ENCODE results near the gene AGRN. TPM values are rescaled to one million over a fixed set of nuclear protein-coding genes. Genes with fewer than 3 reads are reported as not detected.
"Not testable (repeated sequence)": the region's sequence is repeated elsewhere in the genome, so short reads cannot be mapped to it uniquely, and the experiment has no call there.

AGRN gene
- total RNA-seq, 1 donor from 2014 or later: 166 TPM

DNA sequence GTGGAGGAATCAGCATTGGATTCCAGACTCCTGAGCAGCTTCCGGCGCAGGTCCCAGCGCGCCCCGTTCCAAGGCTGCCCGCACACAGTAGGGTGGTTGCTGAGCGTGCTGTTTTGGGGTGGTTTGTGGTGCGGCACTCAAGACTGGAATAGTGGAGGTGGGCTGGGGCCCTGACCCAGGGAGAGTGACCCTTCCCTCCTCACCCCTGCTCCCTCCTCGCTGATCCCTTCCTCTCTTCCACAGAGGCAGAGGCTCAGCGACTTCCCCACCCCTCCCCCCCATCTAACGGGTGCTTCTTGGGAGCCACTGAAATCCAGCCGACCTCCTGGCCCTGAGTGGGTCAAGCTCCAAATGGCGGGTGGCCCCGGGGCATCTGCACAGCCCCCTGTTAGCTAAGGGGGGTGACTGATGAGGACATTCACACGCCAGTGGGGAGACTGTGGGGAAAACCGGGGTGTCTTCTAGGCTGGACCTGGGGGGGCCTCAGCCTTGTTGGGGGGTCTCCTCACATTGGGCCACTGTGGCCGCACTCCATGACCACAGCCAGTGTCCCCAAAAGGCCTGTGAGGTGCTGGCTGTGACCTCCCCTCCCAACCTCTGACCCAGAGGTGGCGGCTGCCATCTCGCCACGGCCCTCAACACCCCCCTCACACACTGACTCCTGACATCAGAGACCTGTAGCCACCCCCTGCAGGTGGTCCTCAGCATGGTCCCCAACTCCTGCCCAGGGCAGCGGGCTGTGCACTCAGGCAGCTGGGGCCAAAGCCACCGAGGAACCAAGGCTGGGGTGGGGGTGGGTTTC lies 16.1 kb upstream of the AGRN start:
- H3K36me3 Mint-ChIP-seq: no peaks in the 10 kb centered on the region
- no peak overlapping the region for H3K27ac Mint-ChIP-seq
- peaks cover 15% of the 10 kb centered on the region for H3K27me3 Mint-ChIP-seq
- peak overlapping the region; percentile 52 for H3K4me3 Mint-ChIP-seq
- DNase-seq (ENCODE audit: extremely low spot score, unreplicated experiment): no peak
- TF ChIP-seq, protein P1, sequence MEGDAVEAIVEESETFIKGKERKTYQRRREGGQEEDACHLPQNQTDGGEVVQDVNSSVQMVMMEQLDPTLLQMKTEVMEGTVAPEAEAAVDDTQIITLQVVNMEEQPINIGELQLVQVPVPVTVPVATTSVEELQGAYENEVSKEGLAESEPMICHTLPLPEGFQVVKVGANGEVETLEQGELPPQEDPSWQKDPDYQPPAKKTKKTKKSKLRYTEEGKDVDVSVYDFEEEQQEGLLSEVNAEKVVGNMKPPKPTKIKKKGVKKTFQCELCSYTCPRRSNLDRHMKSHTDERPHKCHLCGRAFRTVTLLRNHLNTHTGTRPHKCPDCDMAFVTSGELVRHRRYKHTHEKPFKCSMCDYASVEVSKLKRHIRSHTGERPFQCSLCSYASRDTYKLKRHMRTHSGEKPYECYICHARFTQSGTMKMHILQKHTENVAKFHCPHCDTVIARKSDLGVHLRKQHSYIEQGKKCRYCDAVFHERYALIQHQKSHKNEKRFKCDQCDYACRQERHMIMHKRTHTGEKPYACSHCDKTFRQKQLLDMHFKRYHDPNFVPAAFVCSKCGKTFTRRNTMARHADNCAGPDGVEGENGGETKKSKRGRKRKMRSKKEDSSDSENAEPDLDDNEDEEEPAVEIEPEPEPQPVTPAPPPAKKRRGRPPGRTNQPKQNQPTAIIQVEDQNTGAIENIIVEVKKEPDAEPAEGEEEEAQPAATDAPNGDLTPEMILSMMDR (conservative IDR thresholded peaks at IDR 0.05): no peak
- H3K4me1 Mint-ChIP-seq (ENCODE audit: unreplicated experiment): peaks cover 15% of the 10 kb centered on the region
- no peaks in the 10 kb centered on the region for H3K9me3 Mint-ChIP-seq

GRCh38 chr1:1004420-1004779 lies 15.5 kb upstream of the AGRN start:
- peak overlapping the region; percentile 90 for H3K27ac Mint-ChIP-seq
- H3K4me1 Mint-ChIP-seq (ENCODE audit: unreplicated experiment): peaks cover 15% of the 10 kb centered on the region
- H3K36me3 Mint-ChIP-seq: no peaks in the 10 kb centered on the region
- H3K4me3 Mint-ChIP-seq: peak overlapping the region; percentile 77
- TF ChIP-seq, protein P1 (conservative IDR thresholded peaks at IDR 0.05): no peak
- DNase-seq (ENCODE audit: extremely low spot score, unreplicated experiment): no peak
- peaks cover 15% of the 10 kb centered on the region for H3K27me3 Mint-ChIP-seq
- H3K9me3 Mint-ChIP-seq: no peaks in the 10 kb centered on the region

GRCh38 chr1:1004780-1005697 lies 14.9 kb upstream of the AGRN start:
- TF ChIP-seq, protein P1 (conservative IDR thresholded peaks at IDR 0.05): no peak

DNA sequence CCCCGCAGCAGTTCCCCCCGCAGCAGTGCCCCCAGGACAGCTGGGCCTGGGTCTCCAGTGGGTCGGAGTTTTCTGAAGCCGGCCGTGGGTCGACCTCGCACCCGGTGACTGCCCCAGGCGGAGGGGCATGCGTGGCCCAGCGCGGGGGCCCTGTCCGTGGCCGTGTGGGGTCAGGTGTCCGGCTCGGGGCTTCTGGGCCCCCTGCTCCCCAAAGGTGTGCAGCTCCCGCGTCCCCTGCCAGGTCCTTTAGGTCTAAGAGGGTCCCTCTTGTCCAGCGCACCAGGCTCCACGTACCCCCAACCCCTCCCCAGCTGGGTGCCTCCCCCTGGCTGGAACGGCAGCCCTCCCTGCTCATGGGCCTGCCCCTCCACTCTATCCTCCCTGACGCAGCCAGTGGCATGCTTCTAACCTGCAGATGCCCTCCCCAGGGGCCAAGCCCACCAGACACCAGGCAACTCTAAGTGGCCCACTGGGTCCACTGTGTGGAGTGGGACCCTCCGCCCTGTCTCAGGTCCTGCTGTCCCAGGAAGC lies 14.1 kb upstream of the AGRN start:
- H3K4me3 Mint-ChIP-seq: no peak overlapping the region
- TF ChIP-seq, protein P1 (conservative IDR thresholded peaks at IDR 0.05): no peak

More at GRCh38 chr1:1004780-1005697, 14.9 kb upstream of the AGRN start:
- Mint-ChIP-seq H3K9me3 (no peaks in the 10 kb centered on the region), H3K36me3 (no peaks in the 10 kb centered on the region), H3K27ac (peak overlapping the region; percentile 90), H3K4me1 (ENCODE audit: unreplicated experiment) (peaks cover 15% of the 10 kb centered on the region), H3K27me3 (peaks cover 15% of the 10 kb centered on the region), H3K4me3 (peak overlapping the region; percentile 77)
- no peak for DNase-seq (ENCODE audit: extremely low spot score, unreplicated experiment)

DNA sequence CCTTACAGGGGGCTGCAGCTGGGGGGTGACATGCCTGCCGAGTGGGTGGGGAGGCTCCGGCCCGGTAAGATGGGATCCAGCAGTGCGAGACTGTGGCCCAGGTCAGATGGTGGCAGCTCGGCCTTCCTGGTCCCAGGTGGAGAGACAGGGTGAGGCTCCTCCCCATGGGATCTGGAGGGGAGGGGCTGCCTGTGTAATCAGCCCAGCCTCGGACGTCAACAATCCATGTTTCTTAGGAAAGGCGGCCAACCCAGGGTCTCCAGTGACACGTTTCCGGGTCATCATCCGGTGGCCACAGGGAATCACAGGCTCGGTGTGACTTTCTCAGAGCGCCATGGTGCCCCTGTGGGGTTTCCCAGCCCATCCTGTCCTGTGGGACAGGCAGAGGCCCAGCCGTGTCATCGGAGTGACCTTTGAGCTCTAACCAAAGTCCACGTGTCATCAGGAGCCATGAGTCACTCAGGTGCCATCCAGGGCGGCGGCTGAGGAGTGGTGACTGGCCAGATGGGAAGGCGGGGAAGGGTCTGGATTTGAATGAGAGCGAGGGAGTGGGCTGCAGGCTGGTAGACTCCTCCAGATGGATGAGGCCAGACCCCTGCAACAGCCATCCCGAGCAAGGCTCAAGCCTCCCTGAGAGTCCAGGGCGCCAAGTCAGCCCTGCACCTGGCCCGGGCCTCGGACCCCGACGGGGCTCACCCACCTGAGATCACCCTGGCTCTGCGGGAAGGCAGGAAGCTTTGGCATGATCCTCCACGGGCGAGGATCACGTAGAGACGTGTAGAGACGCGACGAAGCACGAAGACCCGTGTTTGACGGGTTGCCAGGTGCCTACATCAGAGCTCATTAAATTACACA lies 13.4 kb upstream of the AGRN start:
- Mint-ChIP-seq H3K27me3 (peaks cover 12% of the 10 kb centered on the region), H3K4me1 (ENCODE audit: unreplicated experiment) (peaks cover 11% of the 10 kb centered on the region), H3K9me3 (no peaks in the 10 kb centered on the region), H3K36me3 (no peaks in the 10 kb centered on the region), H3K4me3 (no peak overlapping the region), H3K27ac (peak overlapping the region; percentile 66)
- DNase-seq (ENCODE audit: extremely low spot score, unreplicated experiment): no peak
- TF ChIP-seq, protein P1 (conservative IDR thresholded peaks at IDR 0.05): no peak

More for the DNA sequence above, 14.1 kb upstream of the AGRN start:
- H3K27ac Mint-ChIP-seq: peak overlapping the region; percentile 66
- no peaks in the 10 kb centered on the region for H3K36me3 Mint-ChIP-seq
- no peaks in the 10 kb centered on the region for H3K9me3 Mint-ChIP-seq
- DNase-seq (ENCODE audit: extremely low spot score, unreplicated experiment): no peak
- peaks cover 13% of the 10 kb centered on the region for H3K27me3 Mint-ChIP-seq
- peaks cover 12% of the 10 kb centered on the region for H3K4me1 Mint-ChIP-seq (ENCODE audit: unreplicated experiment)

GRCh38 chr1:1010131-1010530 lies 9.8 kb upstream of the AGRN start:
- H3K9me3 Mint-ChIP-seq; H3K27me3 Mint-ChIP-seq; H3K36me3 Mint-ChIP-seq; H3K4me3 Mint-ChIP-seq; H3K27ac Mint-ChIP-seq; DNase-seq (ENCODE audit: extremely low spot score, unreplicated experiment): not testable (repeated sequence)
- H3K4me1 Mint-ChIP-seq (ENCODE audit: unreplicated experiment): peaks cover 16% of the 10 kb centered on the region
